ENCODE results near the gene SERTAD1. TPM values are rescaled to one million over a fixed set of nuclear protein-coding genes. Genes with fewer than 3 reads are reported as not detected.
A peak's percentile ranks its signal among the peaks of the same experiment; 100 is the strongest.

SERTAD1 gene
- total RNA-seq, 1 donor from 2014 or later, result 3.6 TPM

DNA sequence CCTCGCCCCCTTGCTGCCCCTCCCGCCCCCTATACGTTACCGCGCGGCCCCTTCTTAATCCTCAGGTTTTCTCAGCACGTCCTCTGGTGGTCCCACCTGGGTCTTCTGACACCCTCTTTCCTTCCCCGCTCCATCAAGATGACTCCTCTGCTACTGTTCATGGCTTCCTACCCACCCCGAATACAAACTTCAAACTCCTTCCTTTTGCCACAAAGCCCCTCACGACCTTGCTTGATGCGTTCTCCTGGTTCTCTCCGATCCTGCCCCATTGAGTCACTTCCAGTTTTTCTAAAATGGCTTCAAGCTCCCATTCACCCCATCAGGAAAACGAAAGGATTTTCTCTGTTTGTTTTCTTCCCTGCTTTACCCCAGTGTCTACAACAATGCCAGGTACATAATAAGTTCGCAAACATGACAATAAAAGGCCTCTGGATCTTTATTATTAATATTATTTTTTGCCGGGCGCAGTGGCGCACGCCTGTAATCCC is 19.1 kb upstream of the SERTAD1 start:
- H3K36me3 Mint-ChIP-seq (ENCODE audit: unreplicated experiment), result no peaks in the 10 kb centered on the region
- H3K27me3 Mint-ChIP-seq (ENCODE audit: unreplicated experiment), result peaks cover 13% of the 10 kb centered on the region
- H3K4me1 Mint-ChIP-seq (ENCODE audit: low read depth, unreplicated experiment), result peaks cover 5% of the 10 kb centered on the region
- DNase-seq, result no peak
- TF ChIP-seq, protein P1, sequence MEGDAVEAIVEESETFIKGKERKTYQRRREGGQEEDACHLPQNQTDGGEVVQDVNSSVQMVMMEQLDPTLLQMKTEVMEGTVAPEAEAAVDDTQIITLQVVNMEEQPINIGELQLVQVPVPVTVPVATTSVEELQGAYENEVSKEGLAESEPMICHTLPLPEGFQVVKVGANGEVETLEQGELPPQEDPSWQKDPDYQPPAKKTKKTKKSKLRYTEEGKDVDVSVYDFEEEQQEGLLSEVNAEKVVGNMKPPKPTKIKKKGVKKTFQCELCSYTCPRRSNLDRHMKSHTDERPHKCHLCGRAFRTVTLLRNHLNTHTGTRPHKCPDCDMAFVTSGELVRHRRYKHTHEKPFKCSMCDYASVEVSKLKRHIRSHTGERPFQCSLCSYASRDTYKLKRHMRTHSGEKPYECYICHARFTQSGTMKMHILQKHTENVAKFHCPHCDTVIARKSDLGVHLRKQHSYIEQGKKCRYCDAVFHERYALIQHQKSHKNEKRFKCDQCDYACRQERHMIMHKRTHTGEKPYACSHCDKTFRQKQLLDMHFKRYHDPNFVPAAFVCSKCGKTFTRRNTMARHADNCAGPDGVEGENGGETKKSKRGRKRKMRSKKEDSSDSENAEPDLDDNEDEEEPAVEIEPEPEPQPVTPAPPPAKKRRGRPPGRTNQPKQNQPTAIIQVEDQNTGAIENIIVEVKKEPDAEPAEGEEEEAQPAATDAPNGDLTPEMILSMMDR (IDR thresholded peaks at IDR 0.05; ENCODE audit: partially characterized antibody, unreplicated experiment), result no peak
- peaks cover 12% of the 10 kb centered on the region for H3K9me3 Mint-ChIP-seq (ENCODE audit: unreplicated experiment)
- H3K4me3 Mint-ChIP-seq (ENCODE audit: unreplicated experiment), result peak overlapping the region; percentile 83
- peak overlapping the region; percentile 90 for H3K27ac Mint-ChIP-seq (ENCODE audit: unreplicated experiment)

DNA sequence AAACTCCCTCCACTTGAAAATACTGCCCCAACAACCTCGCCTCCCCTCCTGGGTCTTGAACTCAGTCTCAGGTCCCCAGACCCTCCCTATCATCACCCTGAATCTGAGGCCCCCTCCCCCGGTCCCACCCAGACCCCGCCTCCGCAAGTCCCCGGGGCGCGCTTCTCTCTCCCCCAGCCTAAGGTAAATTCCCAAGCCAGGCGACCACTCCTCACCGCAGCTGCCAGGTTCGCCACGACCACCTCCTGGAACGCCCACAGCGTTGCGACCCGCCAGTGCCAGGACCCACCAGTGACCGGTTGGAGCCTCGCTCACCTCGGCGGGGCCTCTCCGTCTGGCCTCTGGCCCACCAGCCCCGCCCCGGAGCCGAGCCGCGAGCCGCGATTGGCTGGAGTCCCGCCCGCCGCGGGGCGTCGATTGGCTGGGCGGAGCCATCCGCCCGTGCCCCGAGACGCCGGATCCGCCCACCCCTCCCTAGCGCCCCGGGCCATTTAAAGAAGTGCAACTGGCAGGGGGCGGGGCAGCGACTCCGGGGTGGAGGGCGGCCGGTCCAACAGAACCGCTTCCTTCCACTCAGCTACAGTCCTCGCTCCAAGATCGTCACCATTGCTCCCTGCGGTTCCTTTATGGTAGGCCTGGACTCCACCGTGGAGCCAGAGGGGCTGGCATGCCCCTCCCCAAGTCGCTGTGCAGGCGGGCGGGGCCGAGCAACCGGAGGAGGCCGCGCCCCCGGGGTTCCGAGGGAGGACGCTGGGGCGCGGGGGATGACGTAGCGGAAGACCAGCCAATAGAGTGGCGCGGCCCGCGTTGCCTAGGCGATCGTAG is 18.4 kb upstream of the SERTAD1 start, which contains the start of gene SERTAD3:
SERTAD3 (minus strand) TSS at position 336 of the 825 bp plus-strand sequence. CDS start 2,255 bp downstream, outside the sequence.
- H3K4me3 Mint-ChIP-seq (ENCODE audit: unreplicated experiment), result peak within 1 kb of the TSS; percentile 99
- DNase-seq, result peak; percentile 99
- peak within 1 kb of the TSS; percentile 99 for H3K27ac Mint-ChIP-seq (ENCODE audit: unreplicated experiment)
- no peaks in the 10 kb centered on the region for H3K36me3 Mint-ChIP-seq (ENCODE audit: unreplicated experiment)
- peaks cover 12% of the 10 kb centered on the region for H3K9me3 Mint-ChIP-seq (ENCODE audit: unreplicated experiment)
- TF ChIP-seq, protein P1 (IDR thresholded peaks at IDR 0.05; ENCODE audit: partially characterized antibody, unreplicated experiment), result no peak
- peaks cover 13% of the 10 kb centered on the region for H3K27me3 Mint-ChIP-seq (ENCODE audit: unreplicated experiment)
- H3K4me1 Mint-ChIP-seq (ENCODE audit: low read depth, unreplicated experiment), result peaks cover 5% of the 10 kb centered on the region

DNA sequence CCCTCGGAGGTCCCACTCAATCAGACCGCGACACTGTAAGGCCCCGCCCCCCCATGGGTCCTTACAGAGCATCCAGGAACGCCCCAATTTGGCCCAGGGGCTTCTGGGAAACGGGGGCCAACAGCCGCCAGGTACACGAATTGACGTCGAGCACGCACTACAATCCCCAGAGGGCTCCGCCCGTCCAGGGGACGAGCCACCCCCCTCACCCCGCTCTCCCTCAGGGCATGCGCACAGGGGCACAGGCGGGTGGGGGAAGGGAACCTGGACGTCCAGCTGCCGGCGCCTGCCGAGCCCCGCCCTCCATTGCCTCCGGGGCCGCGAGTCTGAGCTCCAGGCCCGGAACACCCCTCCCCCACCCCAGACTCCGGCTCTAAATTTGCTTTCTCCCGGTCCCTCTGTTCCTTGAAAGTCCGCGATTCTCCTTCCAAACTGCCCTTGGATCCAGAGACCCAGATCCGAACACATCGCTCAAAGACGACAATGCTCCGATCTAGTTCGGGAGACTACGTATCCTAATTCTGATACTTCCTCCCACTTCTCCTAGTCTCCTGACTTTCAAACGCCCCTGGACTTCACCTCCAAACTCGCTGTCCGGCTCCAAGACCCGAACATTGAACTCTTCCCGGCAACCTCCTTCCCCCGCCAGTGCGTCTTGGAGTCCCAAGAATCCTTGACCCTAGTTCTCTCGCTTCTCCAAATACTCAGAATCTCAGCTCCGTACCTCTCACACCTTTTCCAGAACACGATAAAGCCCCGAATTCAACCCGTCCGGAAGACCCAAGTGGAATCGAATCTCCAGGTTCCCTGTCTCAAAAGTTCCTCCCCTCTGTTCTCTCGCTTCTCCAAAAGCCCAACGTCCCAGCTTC is 17.6 kb upstream of the SERTAD1 start:
- Mint-ChIP-seq H3K4me1 (ENCODE audit: low read depth, unreplicated experiment) (peaks cover 5% of the 10 kb centered on the region), H3K4me3 (ENCODE audit: unreplicated experiment) (peak overlapping the region; percentile 99), H3K9me3 (ENCODE audit: unreplicated experiment) (peaks cover 12% of the 10 kb centered on the region), H3K36me3 (ENCODE audit: unreplicated experiment) (no peaks in the 10 kb centered on the region), H3K27me3 (ENCODE audit: unreplicated experiment) (peaks cover 13% of the 10 kb centered on the region), H3K27ac (ENCODE audit: unreplicated experiment) (peak overlapping the region; percentile 99)
- TF ChIP-seq, protein P1 (IDR thresholded peaks at IDR 0.05; ENCODE audit: partially characterized antibody, unreplicated experiment), result no peak
- DNase-seq, result peak; percentile 99

DNA sequence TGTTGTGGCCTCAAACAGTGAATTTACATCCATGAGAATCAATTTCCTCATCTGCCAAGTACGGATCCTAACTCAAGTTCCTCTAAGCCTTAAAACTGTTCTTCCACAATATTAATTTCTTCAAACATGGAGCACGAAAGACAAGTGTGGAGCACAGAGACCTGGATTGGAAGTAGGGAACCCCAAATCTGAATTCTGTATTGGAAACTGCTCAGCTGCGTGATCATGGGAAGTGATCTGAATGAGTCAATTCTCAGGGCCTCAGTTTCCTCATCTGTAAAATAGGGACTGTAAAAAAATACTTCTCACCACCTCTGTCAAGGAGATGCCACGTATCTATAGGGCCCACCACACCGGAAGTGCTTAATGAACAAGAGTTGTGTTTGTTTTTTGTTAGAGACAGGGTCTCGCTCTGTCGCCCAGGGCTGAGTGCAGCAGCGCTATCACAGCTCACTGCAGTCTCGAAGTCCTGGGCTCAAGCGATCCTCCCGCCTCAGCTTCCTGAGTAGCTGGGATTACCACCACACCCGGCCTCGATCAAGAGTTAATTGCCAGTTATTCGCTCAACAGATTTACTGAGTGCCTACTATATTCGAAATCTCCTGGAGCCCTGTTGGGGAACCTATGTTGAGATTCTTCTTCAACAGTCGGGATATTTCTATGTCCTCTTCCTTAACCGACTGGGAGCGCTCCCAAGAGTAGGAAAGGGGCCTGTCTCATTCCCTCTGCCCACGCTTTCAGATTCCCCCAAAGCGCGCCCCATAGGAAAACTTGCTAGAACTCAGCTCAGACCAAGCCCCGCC is 16.7 kb upstream of the SERTAD1 start:
- DNase-seq, result no peak
- peaks cover 12% of the 10 kb centered on the region for H3K9me3 Mint-ChIP-seq (ENCODE audit: unreplicated experiment)
- H3K4me3 Mint-ChIP-seq (ENCODE audit: unreplicated experiment), result peak overlapping the region; percentile 88
- no peaks in the 10 kb centered on the region for H3K36me3 Mint-ChIP-seq (ENCODE audit: unreplicated experiment)
- H3K27ac Mint-ChIP-seq (ENCODE audit: unreplicated experiment), result peak overlapping the region; percentile 38
- peaks cover 5% of the 10 kb centered on the region for H3K4me1 Mint-ChIP-seq (ENCODE audit: low read depth, unreplicated experiment)
- TF ChIP-seq, protein P1 (IDR thresholded peaks at IDR 0.05; ENCODE audit: partially characterized antibody, unreplicated experiment), result no peak
- H3K27me3 Mint-ChIP-seq (ENCODE audit: unreplicated experiment), result peaks cover 13% of the 10 kb centered on the region
